ENCODE results near the gene BPIFB6.

- no peak for TF ChIP-seq EZH2 (IDR thresholded peaks at IDR 0.05; ENCODE audit: low read length, unreplicated experiment)
- no peak for TF ChIP-seq CTCF (conservative IDR thresholded peaks at IDR 0.05; ENCODE audit: low read depth, low read length)
- TF ChIP-seq EZH2phosphoT487 (IDR thresholded peaks at IDR 0.05; ENCODE audit: borderline replicate concordance, low read length): no peak
Observed at GRCh38 chr20:33091693-33092092, 60.2 kb downstream of the BPIFB6 start.

Measured in PC-3 (cell line).